Measurements from ENCODE around the gene OBP2B. TPM values are rescaled to one million over a fixed set of nuclear protein-coding genes. Genes with fewer than 3 reads are reported as not detected.

Gene OBP2B
- polyA plus RNA-seq, 2 donors = not detected

DNA sequence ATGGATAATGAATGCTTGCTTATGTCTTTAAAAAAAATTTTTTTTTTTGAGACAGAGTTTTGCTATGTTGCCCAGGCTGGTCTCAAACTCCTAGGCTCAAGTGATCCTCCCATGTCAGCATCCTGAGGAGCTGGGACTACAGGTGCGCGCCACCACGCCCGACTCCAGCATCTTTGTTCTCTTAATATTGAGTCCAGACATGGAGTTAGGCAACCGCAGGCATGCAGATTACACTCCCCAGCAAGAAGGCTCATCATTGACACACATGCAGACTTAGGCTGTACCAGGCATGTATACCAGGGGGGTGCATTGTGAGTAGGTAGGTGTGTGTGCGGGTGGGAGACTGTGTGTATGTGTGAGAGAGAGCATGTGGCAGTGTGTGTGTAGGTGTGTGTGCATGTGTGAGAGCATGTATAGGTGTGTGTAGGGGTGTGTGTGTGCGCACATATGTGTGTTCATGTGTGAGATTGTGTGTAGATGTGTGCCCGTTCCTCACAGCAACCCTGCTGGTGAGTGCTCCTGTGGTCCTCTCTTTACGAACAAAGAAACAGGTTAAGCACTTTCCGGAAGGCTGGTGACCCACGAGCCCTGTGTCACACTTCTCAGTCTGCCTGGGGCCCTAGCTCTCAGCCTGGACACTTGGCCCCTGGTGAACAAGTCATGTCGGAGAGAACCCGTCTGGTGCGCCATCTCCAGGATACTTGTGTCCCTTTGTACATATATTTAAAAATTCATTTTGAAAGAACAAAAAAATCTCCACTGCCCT, 6.2 kb downstream of the OBP2B start:
- no peaks in the 10 kb centered on the region for H3K27me3 ChIP-seq (ENCODE audit: control insufficient read depth in 1 of 2, insufficient read depth in 2 of 2, low read length in 2 of 2)
- H3K9me3 ChIP-seq (ENCODE audit: control insufficient read depth in 2 of 2, insufficient read depth in 1 of 2, low read depth in 1 of 2, low read length in 1 of 2) = peaks cover 0 to 2% of the 10 kb centered on the region in 2 donors
- H3K36me3 ChIP-seq (ENCODE audit: control insufficient read depth in 2 of 2, insufficient read depth in 2 of 2, low read length in 1 of 2) = no peaks in the 10 kb centered on the region
- no peak overlapping the region for H3K4me3 ChIP-seq (ENCODE audit: low read depth in 1 of 2, low read length in 2 of 2)
- no peaks in the 10 kb centered on the region for H3K4me1 ChIP-seq (ENCODE audit: control insufficient read depth in 2 of 2, insufficient read depth in 2 of 2, low read length in 1 of 2)
- no peak overlapping the region for H3K27ac ChIP-seq (ENCODE audit: low read depth in 2 of 2, low read length in 1 of 2)
- 85 to 90% methylated on average over 14 of the region's 14 CpGs for WGBS, 2 donors

DNA sequence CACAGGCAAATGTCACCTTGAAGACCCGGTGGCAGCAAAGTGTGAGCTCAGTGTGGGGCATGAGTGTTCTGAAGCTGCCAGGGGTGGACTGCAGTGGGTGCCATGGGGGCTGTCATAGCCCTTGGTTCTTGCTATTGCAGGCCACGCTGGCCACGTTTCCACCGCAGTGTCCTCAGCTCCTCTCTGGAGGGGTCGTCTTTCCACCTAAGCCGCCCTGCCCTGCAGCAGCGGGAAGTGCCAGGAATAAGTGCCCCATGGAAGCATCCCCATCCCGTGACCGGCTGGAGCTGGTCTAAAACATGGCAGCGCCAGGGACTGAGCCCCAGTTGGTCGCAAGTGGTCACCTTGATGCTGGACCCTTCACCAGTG, 6.9 kb downstream of the OBP2B start:
- Histone ChIP-seq H3K4me1 (ENCODE audit: control insufficient read depth in 2 of 2, insufficient read depth in 2 of 2, low read length in 1 of 2) (no peaks in the 10 kb centered on the region), H3K4me3 (ENCODE audit: low read depth in 1 of 2, low read length in 2 of 2) (no peak overlapping the region), H3K27ac (ENCODE audit: low read depth in 2 of 2, low read length in 1 of 2) (no peak overlapping the region), H3K9me3 (ENCODE audit: control insufficient read depth in 2 of 2, insufficient read depth in 1 of 2, low read depth in 1 of 2, low read length in 1 of 2) (peaks cover 0 to 2% of the 10 kb centered on the region in 2 donors), H3K36me3 (ENCODE audit: control insufficient read depth in 2 of 2, insufficient read depth in 2 of 2, low read length in 1 of 2) (no peaks in the 10 kb centered on the region), H3K27me3 (ENCODE audit: control insufficient read depth in 1 of 2, insufficient read depth in 2 of 2, low read length in 2 of 2) (no peaks in the 10 kb centered on the region)
- 79 to 83% methylated on average over 11 of the region's 11 CpGs for WGBS, 2 donors

DNA sequence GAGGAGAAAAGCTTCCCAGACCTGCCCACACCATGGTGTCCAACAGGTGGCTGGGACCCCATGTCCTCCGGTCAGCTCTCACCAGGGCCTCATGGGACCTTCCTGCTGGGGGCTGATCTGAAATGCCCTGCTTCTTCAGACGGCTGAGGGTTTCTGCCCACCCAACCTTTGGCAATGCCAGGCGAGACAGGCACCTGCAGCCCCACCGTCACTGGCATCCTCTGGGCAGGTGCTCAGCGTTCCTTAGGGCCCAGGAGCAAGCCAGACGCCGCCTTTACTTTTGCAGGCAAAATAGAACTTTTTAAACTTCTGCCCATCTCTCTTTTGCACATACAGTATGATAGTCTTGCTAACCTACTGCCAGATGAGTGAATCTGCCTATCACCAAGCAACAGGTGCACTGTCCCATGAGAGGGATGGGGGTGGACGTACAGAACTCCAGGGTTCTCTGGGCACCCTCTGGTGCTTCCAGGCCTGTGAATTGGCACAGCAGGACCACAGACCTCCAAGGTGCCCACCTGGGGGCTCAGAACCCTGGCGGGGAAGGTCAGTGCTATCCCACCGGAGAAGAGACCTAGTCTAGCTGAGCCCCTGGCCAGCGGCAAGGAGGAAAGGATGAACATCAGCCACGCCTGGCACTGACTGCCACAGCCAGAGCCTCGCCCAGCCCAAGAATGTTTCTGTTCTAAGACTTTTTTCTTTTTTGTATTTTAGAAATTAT, 7.5 kb downstream of the OBP2B start:
- H3K4me3 ChIP-seq (ENCODE audit: low read depth in 1 of 2, low read length in 2 of 2) = no peak overlapping the region
- 78% methylated on average over 13 of the region's 13 CpGs for WGBS, 2 donors
- H3K9me3 ChIP-seq (ENCODE audit: control insufficient read depth in 2 of 2, insufficient read depth in 1 of 2, low read depth in 1 of 2, low read length in 1 of 2) = peaks cover 0 to 2% of the 10 kb centered on the region in 2 donors
- no peaks in the 10 kb centered on the region for H3K4me1 ChIP-seq (ENCODE audit: control insufficient read depth in 2 of 2, insufficient read depth in 2 of 2, low read length in 1 of 2)
- no peaks in the 10 kb centered on the region for H3K36me3 ChIP-seq (ENCODE audit: control insufficient read depth in 2 of 2, insufficient read depth in 2 of 2, low read length in 1 of 2)
- no peaks in the 10 kb centered on the region for H3K27me3 ChIP-seq (ENCODE audit: control insufficient read depth in 1 of 2, insufficient read depth in 2 of 2, low read length in 2 of 2)
- no peak overlapping the region for H3K27ac ChIP-seq (ENCODE audit: low read depth in 2 of 2, low read length in 1 of 2)

DNA sequence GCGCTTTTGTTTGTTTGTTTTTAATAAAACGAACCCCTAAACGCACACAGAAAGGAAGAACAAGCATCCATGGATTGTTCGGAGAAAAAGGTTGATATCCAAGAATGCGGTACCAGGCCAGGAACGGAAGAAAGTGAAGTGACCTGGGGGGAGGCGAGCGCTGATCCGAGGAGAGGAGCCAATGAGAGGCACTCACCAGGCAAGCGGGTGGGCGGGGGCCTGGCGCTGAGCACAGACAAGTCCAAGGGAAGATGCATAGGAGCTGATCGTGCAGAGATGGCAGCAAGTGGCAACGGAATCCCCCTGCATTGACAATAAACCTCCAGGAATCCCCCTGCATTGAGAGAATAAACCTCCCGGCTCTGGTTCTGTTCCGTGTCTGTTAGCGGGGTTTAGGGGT, 8.4 kb downstream of the OBP2B start:
- H3K27ac ChIP-seq (ENCODE audit: low read depth in 2 of 2, low read length in 1 of 2) = no peak overlapping the region
- no peaks in the 10 kb centered on the region for H3K27me3 ChIP-seq (ENCODE audit: control insufficient read depth in 1 of 2, insufficient read depth in 2 of 2, low read length in 2 of 2)
- H3K36me3 ChIP-seq (ENCODE audit: control insufficient read depth in 2 of 2, insufficient read depth in 2 of 2, low read length in 1 of 2) = no peaks in the 10 kb centered on the region
- H3K4me3 ChIP-seq (ENCODE audit: low read depth in 1 of 2, low read length in 2 of 2) = no peak overlapping the region
- no peaks in the 10 kb centered on the region for H3K4me1 ChIP-seq (ENCODE audit: control insufficient read depth in 2 of 2, insufficient read depth in 2 of 2, low read length in 1 of 2)
- 89 to 90% methylated on average over 17 of the region's 17 CpGs for WGBS, 2 donors
- H3K9me3 ChIP-seq (ENCODE audit: control insufficient read depth in 2 of 2, insufficient read depth in 1 of 2, low read depth in 1 of 2, low read length in 1 of 2) = peaks cover 0 to 2% of the 10 kb centered on the region in 2 donors

DNA sequence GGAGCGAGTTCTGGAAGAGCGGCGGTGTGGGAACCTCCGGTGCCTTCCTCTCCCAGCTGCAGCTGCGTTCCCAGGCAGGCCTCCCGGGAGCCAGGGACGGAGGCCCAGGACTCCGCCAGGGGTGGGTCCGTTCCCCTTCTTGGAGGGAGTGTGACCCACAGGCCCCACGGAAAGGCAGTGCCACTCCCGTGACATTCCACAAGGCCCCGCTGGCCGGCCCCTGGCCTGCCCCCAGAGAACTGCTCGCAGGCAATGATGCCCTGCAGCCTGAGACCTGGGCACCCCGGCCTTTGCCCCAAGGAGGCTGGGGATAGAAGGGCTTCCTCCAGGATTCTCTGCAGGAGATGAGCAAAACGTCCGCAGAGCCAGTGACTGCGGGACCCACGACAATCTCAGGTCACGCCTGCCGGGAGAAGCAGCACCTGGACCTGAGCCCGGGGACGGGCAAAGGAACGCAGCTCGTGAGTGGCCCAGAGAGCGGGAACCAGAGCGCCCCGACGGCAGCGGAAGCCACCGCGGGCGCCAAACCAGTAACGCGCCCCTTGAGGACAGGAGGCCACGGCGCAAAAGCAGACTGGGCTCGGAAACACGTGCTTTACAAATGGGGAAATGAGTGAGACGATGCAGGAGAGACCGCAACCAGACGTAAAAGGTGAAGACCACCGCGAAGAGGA, 9.3 kb downstream of the OBP2B start:
- H3K27me3 ChIP-seq (ENCODE audit: control insufficient read depth in 1 of 2, insufficient read depth in 2 of 2, low read length in 2 of 2) = no peaks in the 10 kb centered on the region

DNA sequence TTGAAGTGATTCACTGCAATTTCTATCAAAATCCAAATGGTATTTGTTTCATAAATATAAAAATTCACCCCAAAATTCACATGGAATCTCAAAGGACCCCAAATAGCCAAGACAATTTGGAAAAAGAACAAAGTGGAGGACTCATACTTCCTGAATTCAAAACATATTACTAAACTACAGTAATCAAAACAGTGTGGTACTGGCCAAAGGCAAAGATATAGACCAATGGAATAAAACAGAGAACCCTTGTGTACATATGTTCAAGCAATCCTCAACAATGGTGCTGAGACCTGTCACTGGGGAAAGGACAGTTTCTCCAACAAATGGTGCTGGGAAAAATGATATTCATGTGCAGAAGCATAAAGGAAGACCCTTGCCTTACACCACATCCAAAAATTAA, 14.0 kb downstream of the OBP2B start:
- Histone ChIP-seq H3K36me3 (ENCODE audit: control insufficient read depth in 2 of 2, insufficient read depth in 2 of 2, low read length in 1 of 2) (no peaks in the 10 kb centered on the region), H3K4me3 (ENCODE audit: low read depth in 1 of 2, low read length in 2 of 2) (no peak overlapping the region), H3K4me1 (ENCODE audit: control insufficient read depth in 2 of 2, insufficient read depth in 2 of 2, low read length in 1 of 2) (no peaks in the 10 kb centered on the region), H3K9me3 (ENCODE audit: control insufficient read depth in 2 of 2, insufficient read depth in 1 of 2, low read depth in 1 of 2, low read length in 1 of 2) (no peaks in the 10 kb centered on the region), H3K27ac (ENCODE audit: low read depth in 2 of 2, low read length in 1 of 2) (no peak overlapping the region), H3K27me3 (ENCODE audit: control insufficient read depth in 1 of 2, insufficient read depth in 2 of 2, low read length in 2 of 2) (no peaks in the 10 kb centered on the region)

More for the DNA sequence above, 9.3 kb downstream of the OBP2B start:
- Histone ChIP-seq H3K4me3 (ENCODE audit: low read depth in 1 of 2, low read length in 2 of 2) (peak overlapping the region; percentile 5 to 37), H3K27ac (ENCODE audit: low read depth in 2 of 2, low read length in 1 of 2) (peak overlapping the region in 1 of 2 donors; percentile 39), H3K36me3 (ENCODE audit: control insufficient read depth in 2 of 2, insufficient read depth in 2 of 2, low read length in 1 of 2) (no peaks in the 10 kb centered on the region), H3K9me3 (ENCODE audit: control insufficient read depth in 2 of 2, insufficient read depth in 1 of 2, low read depth in 1 of 2, low read length in 1 of 2) (peaks cover 0 to 2% of the 10 kb centered on the region in 2 donors), H3K4me1 (ENCODE audit: control insufficient read depth in 2 of 2, insufficient read depth in 2 of 2, low read length in 1 of 2) (no peaks in the 10 kb centered on the region)
- 35 to 50% methylated on average over 44 of the region's 44 CpGs for WGBS, 2 donors

DNA sequence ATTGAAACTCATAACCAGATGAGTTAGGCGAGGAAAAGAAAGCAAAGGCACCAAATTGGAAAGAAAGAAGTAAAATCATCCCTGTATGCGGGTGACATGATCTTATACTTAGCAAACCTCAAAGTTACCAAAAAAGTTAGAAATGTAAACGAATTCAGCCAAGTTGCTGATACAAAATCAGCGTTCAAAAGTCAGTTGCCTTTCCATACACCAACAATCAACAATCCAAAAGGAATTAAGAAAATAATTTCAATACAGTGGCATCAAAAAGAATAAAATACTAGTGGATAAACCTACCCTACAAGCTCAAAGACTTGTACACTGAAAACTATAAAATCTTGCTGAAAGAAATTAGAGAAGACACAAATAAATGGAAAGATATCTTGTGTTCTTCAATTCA, 14.5 kb downstream of the OBP2B start:
- H3K4me3 ChIP-seq (ENCODE audit: low read depth in 1 of 2, low read length in 2 of 2) = no peak overlapping the region
- 75 to 79% methylated on average over 4 of the region's 4 CpGs for WGBS, 2 donors
- no peak overlapping the region for H3K27ac ChIP-seq (ENCODE audit: low read depth in 2 of 2, low read length in 1 of 2)
- H3K9me3 ChIP-seq (ENCODE audit: control insufficient read depth in 2 of 2, insufficient read depth in 1 of 2, low read depth in 1 of 2, low read length in 1 of 2) = no peaks in the 10 kb centered on the region
- no peaks in the 10 kb centered on the region for H3K4me1 ChIP-seq (ENCODE audit: control insufficient read depth in 2 of 2, insufficient read depth in 2 of 2, low read length in 1 of 2)
- H3K27me3 ChIP-seq (ENCODE audit: control insufficient read depth in 1 of 2, insufficient read depth in 2 of 2, low read length in 2 of 2) = no peaks in the 10 kb centered on the region
- H3K36me3 ChIP-seq (ENCODE audit: control insufficient read depth in 2 of 2, insufficient read depth in 2 of 2, low read length in 1 of 2) = no peaks in the 10 kb centered on the region

DNA sequence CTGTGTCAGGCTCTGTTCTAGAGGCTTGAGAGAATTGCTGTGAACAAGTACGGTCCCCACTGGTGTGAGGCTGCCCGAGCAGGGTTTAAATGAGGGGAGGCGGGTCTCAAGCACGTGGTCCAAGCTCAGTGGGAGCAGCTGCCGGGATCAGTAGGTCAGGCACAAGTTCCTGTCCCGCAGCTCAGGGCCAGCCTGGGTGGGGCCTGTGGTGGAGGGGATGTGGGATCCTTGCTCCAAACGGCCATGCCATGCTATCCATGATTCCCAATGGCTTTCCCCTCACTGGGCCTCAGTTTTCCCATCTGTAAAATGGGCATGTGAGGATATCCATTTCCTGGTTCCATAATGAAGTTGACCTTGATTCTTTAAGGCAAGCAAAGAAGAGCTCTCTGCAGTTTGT, 17.1 kb downstream of the OBP2B start:
- Histone ChIP-seq H3K27me3 (ENCODE audit: control insufficient read depth in 1 of 2, insufficient read depth in 2 of 2, low read length in 2 of 2) (no peaks in the 10 kb centered on the region), H3K36me3 (ENCODE audit: control insufficient read depth in 2 of 2, insufficient read depth in 2 of 2, low read length in 1 of 2) (no peaks in the 10 kb centered on the region), H3K4me1 (ENCODE audit: control insufficient read depth in 2 of 2, insufficient read depth in 2 of 2, low read length in 1 of 2) (no peaks in the 10 kb centered on the region), H3K4me3 (ENCODE audit: low read depth in 1 of 2, low read length in 2 of 2) (no peak overlapping the region), H3K27ac (ENCODE audit: low read depth in 2 of 2, low read length in 1 of 2) (no peak overlapping the region), H3K9me3 (ENCODE audit: control insufficient read depth in 2 of 2, insufficient read depth in 1 of 2, low read depth in 1 of 2, low read length in 1 of 2) (no peaks in the 10 kb centered on the region)
- WGBS, 2 donors = 65 to 71% methylated on average over 7 of the region's 7 CpGs

DNA sequence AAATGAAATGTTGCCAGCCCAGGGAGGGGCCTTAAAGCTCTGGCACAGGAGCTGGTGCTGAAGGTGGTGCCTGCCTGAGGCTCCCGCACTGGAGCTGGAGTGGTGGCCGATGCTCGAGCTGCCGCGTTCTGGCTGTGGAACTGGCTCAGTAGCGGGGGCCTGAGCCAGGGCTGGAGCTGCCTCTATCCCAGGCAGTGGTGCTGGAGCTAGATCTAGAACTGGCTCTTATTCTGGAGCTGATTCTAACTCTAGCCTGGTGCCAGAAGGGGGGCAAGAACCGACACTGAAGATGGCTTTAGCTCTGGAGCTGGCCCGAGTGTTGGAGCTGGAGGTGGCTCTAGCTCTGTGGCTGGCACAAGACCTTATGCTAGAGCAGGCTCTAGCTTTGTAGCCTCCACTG, 19.2 kb downstream of the OBP2B start:
- 76 to 81% methylated on average over 8 of the region's 8 CpGs for WGBS, 2 donors
- no peaks in the 10 kb centered on the region for H3K4me1 ChIP-seq (ENCODE audit: control insufficient read depth in 2 of 2, insufficient read depth in 2 of 2, low read length in 1 of 2)

More for the DNA sequence above, 19.2 kb downstream of the OBP2B start:
- no peak overlapping the region for H3K4me3 ChIP-seq (ENCODE audit: low read depth in 1 of 2, low read length in 2 of 2)
- no peaks in the 10 kb centered on the region for H3K9me3 ChIP-seq (ENCODE audit: control insufficient read depth in 2 of 2, insufficient read depth in 1 of 2, low read depth in 1 of 2, low read length in 1 of 2)
- no peak overlapping the region for H3K27ac ChIP-seq (ENCODE audit: low read depth in 2 of 2, low read length in 1 of 2)
- H3K27me3 ChIP-seq (ENCODE audit: control insufficient read depth in 1 of 2, insufficient read depth in 2 of 2, low read length in 2 of 2) = no peaks in the 10 kb centered on the region
- H3K36me3 ChIP-seq (ENCODE audit: control insufficient read depth in 2 of 2, insufficient read depth in 2 of 2, low read length in 1 of 2) = no peaks in the 10 kb centered on the region

All from esophagus (tissue), 2 donors.